Hematopoietic multipotent progenitor cell treated with erythropoietin and hydrocortisone succinate and interleukin-3 and kit ligand, for 6 days (in vitro differentiated cells): Measurements from ENCODE around the gene ALKBH3.

Source experiments
- DNase-seq: peaks from one replicate; pipeline ENCODE4 v3.0.0-alpha.2; 2015

ALKBH3 gene

DNA sequence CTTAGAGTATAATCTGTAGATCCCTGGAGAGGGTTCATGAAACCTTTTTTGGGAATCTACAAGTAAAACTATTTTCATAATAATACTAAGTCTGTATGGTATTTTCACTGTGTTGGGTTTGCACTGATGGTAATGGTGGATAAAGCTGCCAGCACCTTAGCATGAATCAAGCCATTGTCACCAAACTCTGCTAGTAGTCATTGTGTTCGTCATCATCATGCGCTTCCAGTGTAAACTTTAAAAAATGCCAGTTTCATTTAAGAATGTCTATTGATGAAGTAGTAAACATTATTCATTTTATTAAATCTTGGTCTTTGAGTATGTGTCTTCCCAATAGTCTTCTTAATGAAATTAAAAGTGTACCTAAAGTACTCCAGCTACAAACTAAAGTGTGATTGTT, 15.0 kb downstream of the ALKBH3 start:
- DNase-seq = no peak

DNA sequence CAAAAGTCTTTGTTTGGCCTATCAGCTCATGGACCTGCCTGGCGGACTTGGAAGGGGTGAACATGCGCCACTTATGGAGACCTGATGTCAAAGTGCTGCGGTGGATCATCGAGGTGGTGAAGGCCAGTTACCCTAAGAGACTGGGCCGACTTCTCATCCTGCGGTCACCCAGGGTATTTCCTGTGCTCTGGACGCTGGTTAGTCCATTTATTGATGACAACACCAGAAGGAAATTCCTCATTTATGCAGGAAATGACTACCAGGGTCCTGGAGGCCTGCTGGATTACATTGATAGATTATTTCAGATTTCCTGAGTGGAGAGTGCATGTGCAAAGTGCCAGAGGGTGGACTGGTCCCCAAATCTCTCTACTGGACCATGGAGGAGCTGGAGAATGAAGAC, 17.9 kb downstream of the ALKBH3 start:
- DNase-seq = no peak

DNA sequence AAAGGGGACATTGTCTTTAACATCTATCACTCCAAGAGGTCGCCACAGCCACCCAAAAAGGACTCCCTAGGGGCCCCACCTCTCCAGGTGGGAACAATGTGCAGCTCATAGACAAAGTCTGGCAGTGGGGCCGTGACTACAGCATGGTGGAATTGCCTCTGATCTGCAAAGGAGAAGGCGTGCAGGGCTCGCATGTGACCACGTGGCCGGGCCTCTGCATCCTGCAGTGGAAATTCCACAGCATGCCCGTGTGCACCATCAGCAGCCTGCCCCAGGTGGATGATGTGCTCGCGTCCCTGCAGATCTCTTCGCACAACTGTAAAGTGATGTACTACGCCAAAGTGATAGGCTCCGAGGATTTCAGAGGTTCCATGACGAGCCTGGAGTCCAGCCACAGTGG, 18.5 kb downstream of the ALKBH3 start:
- no peak for DNase-seq

DNA sequence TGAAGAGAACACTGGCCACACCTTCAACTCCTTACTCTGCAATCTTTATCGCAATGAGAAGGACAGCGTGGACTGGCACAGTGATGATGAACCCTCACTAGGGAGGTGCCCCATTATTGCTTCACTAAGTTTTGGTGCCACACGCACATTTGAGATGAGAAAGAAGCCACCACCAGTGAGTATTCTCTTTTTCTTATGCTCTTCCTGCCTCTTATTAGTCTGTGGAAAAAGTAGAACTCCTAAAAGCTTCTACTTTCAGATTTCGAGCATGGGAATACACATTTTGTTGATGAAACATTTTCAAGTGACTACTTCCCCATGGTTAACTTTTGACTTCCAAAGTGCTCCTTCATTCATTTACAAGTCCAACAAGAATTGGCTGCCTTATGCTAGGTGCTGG, 20.9 kb downstream of the ALKBH3 start:
- DNase-seq = no peak

GRCh38 chr11:43903078-43903477, 22.4 kb downstream of the ALKBH3 start:
- no peak for DNase-seq

GRCh38 chr11:43903969-43904368, 23.3 kb downstream of the ALKBH3 start:
- no peak for DNase-seq

GRCh38 chr11:43904742-43905535, 24.3 kb downstream of the ALKBH3 start:
- no peak for DNase-seq

DNA sequence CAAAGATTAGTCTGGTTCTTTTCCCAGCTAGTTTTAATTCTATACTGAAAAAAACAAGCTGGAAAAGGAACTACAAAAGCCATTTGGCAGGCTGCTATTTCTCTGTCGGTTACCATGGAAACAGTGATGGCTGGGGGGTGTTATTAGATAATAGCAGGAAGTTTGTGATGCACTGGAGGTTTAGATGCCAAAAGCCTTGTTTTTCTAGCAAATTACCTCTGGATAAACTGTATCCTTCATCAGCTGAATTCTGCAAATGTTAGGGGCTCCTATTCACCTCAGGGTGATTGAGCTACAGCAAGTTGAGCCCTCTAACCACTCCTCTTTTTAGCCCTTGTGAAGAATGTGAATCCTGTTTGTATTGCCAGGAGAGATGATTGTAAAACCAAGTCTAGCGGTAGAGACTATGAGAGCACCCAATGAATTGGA, 25.2 kb downstream of the ALKBH3 start:
- DNase-seq = peak; percentile 23

DNA sequence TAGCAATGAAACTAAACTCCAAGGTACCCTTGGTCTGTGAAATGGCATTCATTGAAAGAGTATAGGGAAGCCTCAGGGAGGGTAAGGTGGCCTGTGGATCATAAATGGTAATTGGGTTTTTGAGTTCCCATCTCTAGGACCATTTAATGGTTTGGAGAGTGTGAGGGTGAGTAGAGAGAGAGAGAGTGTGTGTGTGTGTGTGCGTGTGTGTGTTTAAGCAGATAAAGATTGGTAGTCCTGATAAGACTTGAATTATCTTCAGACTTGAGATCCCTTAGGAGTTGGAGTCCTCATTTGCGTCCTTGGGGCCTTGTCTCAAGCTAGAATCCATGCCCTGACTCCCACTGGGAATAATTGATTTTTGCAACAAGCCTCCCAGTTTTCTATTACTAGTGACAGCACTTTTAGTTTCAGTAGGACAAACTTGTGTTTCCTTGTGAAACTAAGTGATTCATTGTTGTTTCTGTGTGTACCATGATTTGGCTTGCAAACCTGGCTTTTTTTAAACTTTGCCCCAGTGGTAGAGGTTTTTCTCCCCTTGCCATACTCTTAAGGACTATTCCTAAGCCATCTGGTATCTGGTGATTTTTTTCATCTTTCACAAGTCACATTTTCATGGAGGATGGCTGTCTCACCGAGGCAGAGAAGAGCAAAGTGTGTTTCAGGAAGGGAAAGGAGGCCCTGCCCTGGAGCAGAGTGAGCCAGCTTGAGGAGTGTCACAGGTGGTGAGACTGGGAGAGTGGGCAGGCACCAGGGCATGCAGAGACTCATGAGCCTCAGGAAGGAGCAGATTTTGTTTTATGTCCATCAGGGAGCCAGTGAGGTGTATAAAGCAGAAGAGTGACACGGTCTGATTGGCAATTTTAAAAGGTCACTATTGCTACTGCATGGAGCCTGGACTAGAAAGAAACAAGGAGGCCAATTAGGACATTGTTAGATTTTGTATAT, 26.7 kb downstream of the ALKBH3 start:
- DNase-seq = no peak

DNA sequence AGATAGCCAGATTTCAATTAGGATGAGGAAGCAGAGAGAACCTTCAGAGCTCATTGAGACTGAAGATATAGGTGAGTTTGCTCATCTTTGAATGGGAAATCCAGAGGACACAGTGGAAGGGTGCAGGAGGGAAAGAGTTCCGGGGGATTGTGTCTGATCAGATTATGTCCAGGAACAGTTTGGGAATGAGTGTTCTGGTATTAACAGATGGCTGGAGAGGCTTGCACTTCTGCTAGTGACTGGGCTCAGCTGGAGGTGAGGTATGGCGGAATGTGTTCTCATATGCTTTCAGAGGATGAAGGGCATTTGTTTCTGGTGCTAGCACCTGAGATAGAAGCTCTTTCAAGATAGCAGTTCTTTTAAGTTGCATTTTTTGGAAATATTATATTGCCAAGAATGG, 27.6 kb downstream of the ALKBH3 start:
- DNase-seq = no peak

DNA sequence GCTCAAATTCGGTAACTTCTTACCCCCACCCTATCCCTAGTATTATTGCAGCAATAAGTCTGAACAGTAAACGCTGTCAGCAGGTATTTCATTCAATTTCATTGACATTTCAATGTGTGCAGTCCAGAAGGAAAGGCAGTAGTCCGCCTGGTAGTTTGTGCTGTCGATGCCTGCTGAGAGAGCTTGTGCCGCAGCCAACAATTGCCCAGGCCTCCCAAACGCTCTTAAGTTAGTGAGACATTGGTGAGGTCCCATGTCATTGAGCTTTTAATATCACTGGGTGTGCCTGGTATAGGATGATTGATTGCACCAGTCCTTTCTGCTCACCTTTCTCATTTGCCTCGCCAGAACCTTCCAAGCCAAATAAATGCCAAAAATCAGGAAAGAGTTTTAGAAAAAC, 28.1 kb downstream of the ALKBH3 start:
- DNase-seq = no peak

DNA sequence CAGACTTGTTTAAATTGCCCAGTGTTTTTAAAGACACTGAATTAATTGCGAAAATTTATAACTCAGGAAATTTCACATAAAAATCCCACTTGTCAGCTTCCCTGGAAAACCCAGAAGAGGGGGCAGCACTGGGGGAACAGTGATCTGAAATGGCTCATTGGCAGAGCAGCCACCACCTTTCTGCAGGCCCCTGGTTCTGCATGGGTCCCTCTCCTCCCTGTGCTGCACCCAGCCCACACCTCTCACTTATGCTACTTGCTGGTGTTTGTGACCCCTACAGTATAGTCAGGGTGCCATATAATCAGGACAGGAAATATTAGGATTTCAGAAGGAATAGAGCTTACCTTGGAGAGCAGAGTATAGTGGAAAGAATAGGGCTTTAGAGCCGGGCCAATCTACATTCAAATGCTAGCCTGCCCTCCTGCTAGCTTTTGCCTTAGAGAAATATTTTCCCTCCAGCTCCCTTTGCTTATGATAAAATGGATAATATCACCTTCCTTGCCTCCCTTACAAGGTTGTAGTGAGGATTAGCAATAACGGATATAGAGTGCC, 33.3 kb downstream of the ALKBH3 start:
- DNase-seq = no peak

DNA sequence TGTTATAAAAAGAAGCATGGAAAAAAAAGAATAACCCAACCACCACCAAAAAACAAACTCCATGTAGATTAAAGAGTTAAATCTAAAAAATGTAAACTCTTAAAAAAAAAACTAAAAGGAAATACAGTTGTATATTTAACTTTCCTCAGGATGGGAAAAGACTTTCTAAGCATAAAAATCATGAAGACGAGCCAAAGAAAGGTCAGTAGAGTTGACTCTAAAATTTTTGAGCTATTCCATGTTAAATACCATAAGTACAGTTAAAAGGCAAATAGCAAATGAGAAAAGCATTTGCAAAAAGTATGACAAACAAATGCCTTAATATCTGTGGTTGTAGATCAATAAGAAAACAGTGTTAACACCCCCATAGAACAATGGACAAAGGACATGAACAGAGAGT, 33.8 kb downstream of the ALKBH3 start:
- DNase-seq = no peak

DNA sequence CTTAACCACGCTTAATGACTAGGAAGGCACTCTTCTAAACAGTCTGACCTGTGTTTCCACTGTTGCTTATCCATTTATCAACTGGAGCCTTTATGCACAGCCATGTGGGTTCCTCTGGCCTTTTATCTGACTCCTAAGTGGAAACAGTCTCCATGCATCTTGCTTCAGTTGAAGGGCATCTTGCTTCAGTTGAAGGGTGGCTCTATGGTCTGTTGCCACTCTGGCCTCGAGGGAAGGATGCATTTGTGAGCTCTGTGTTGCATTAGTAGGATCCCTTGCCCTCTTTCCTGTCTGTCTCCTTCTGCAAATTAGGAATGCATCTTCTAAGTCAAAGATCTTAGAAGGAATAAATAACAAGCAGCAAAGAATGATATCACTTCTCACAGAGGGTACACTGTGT, 36.0 kb downstream of the ALKBH3 start:
- DNase-seq = no peak

DNA sequence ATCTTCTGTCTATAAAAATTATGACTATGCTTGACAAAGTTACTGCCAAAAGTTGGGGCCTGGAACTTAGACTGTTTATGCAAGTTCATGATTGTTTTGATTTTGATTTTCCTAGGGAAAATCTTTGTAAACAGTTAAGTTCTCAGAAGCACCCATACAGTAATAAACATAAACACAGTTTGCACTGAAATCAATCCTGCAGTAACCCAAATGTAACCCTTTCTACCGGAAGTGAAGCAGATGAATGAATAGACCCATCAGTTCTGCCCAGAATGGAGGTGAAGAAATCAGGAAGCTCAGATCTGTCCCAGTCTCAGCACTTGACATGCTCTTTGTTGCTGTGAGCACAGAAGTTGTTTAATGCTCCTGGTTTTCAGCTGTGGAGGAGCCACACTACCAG, 37.2 kb downstream of the ALKBH3 start:
- no peak for DNase-seq

DNA sequence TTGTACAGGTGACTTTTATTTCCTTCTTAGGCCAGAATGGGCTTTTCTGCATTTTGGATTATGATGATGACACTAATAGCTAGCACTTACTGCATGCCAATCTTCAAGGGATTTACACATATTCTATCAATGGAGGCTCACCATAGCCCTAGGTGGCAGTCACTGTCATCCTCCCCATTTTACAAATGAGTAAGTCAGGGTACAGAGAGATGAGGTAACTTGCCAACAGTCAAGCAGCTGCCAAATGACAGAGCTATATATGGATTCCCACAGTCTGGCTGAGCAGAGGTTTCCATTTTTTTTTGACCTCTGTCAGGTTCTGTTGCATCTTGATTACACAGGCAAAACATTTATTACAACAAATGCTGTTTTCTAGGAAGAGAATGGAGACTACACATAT, 38.0 kb downstream of the ALKBH3 start:
- no peak for DNase-seq

- no peak for DNase-seq
Observed at GRCh38 chr11:43919852-43920597, 39.4 kb downstream of the ALKBH3 start.

DNA sequence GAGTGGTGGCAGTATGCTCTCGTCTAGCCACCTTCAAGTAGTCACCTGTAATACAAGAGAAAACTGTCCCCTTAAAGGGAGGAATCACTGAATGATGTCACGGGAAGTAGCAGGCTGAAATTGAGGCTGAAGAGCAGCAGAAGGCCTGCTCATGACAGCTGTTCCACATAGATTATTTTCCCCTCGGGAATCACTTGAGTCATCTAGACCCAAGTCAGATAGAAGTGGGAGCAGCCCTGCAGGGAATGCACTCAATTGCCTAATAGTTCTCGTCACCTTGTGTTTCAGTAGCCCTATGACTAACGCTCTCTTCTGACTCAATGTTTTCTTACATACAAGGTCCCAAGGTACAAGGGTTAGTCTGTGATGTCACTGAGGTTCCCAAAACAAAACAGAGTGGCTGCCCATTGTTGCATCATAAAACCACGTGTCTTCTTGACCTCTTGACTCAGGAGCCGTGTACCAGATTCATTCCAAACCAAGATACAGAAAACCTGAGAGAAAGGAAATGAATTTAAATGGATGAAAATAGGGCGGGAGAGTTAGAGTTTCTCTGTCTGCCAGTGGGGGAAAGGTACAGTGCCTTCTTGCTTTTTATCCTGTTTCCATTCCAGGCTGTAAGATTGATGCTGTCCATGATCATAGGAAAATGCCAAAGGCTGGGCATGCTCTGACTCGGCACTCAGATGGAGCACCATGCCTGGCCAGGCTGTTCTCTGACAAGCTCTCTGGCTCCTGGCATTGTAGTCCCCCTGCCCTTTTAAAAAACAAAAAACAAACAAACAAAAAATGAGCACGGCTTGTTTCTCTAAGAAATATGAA, 40.2 kb downstream of the ALKBH3 start:
- DNase-seq = no peak

DNA sequence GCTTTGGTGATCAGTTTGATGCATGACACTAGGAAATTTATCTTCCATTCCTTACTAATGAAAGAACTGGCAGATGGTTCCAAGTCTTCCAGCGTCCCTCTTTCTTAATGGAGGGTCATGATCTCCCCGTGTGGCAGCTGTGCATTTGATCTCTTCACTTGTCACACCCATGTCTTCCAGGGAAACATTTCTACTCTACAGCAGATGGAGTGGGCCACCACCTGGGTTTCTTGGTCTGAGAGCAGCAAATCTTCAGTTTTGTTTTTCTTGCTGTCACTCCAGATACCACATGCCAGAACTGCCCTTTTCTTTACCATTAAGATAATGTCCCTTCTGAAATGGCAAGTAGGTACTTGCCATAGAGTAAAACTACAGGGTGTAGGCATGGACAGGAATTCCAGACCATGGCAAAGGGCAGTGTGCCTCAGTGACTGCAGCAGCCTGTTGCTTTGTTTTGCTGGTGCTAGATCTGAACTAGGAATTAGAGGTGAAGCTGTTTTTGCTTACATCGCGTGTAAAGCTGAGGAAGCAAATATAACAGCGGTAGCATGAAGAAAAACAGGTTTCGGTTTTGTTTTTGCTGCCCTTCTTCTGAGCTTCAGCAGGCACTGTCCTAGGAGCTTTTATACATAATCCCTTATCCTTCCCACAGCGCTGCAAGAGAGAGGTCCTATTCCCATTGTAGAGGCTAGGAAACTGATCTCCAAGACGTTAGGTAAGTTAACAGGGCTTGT, 41.1 kb downstream of the ALKBH3 start:
- no peak for DNase-seq

- DNase-seq = no peak
Observed at GRCh38 chr11:43922295-43922648, 41.6 kb downstream of the ALKBH3 start.

GRCh38 chr11:43922744-43923405, 42.2 kb downstream of the ALKBH3 start:
- no peak for DNase-seq
